Prostate gland (tissue), 2 donors: ENCODE results near the gene HLA-DQB1. TPM values are rescaled to one million over a fixed set of nuclear protein-coding genes. Genes with fewer than 3 reads are reported as not detected.
"Not testable (repeated sequence)": the region's sequence is repeated elsewhere in the genome, so short reads cannot be mapped to it uniquely, and the experiment has no call there.

ENCODE experiments used
- DNase-seq: peaks from one replicate; pipeline ENCODE4 v3.0.0-alpha.2; 2019; ENCODE audit warnings: low spot score
- H3K27ac ChIP-seq, 2 donors: fragments of 200-600 bp; sonication (generic); 2 replicates each; pipeline ENCODE4 v1.5.1; 2017 to 2019
- H3K27me3 ChIP-seq: fragments of 200-600 bp; sonication (generic); replicated peaks from 2 replicates; pipeline ENCODE4 v1.5.1; 2019; ENCODE audit not compliant: insufficient read depth
- H3K36me3 ChIP-seq, 2 donors: fragments of 200-600 bp; sonication (generic); 1 replicate in 1 of 2; 2 replicates in 1 of 2; pipeline versions ENCODE4 v1.5.1 to v1.8.1; 2017 to 2019
- H3K4me1 ChIP-seq: fragments of 200-600 bp; sonication (generic); replicated peaks from 2 replicates; pipeline ENCODE4 v1.5.1; 2019
- H3K4me3 ChIP-seq, 2 donors: fragments of 200-600 bp; sonication (generic); 2 replicates each; pipeline ENCODE4 v1.5.1; 2017 to 2019
- H3K9me3 ChIP-seq: fragments of 200-600 bp; sonication (generic); 2 replicates; pipeline ENCODE4 v1.5.1; 2017
- POLR2A ChIP-seq: fragments of 450-650 bp; IDR thresholded peaks from one replicate; pipeline ENCODE4 v1.6.1; 2016; ENCODE audit warnings: antibody characterized with exemption, mild to moderate bottlenecking
- POLR2AphosphoS5 ChIP-seq: sonication (generic); formaldehyde crosslinking; IDR thresholded peaks from one replicate; pipeline ENCODE4 v1.6.1; 2017; ENCODE audit warnings: antibody characterized with exemption
- whole genome bisulfite sequencing: methylation state at CpG from one replicate; pipeline ENCODE4 v1.1.5; 2018; 5-methylcytosine and 5-hydroxymethylcytosine counted together
- intact Hi-C: fragments of 100-400 bp; cut with DNase I; formaldehyde crosslinking; loops from one replicate; pipeline ENCODE4 v1.14.2; 2022
- total RNA-seq, 2 donors: library from RNA; depleted of rRNA; stranded (reverse); fragments of >200 nt; gene quantifications; one replicate each; pipeline ENCODE4 v1.1.0, GENCODE V29; 2016
- TF ChIP-seq, protein P1 (sequence below), 4 experiments: fragments of 200-600 bp in 2 of 4; fragments of 450-650 bp in 2 of 4; sonication (generic) in 2 of 4; IDR thresholded peaks; 1 replicate in 3 of 4; 2 replicates in 1 of 4; pipeline ENCODE4 v1.5.1; 2016 to 2019; ENCODE audit warnings: antibody characterized with exemption in 4 of 4, mild to moderate bottlenecking in 2 of 4, moderate library complexity in 2 of 4

HLA-DQB1 gene
- total RNA-seq, 2 donors from 2014 or later = 1.0 to 3.0 TPM

DNA sequence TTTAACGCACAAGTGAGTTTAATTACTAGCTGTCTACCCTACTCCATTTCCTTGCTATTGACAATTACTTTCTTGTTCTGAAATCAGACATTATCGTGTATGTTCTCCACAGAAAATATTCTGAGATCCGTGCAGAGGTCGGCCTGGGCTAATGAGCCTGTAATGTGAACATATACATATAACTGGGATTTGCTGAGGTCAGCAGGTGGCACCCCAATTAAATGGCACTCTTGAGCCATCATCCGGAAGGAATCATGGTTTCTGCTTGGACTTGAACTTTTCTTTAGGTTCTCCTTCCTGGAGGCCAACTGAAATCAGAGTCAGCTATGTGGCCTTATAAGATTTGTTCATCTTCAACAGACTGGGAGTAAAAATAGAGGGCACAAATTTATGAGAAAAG, 3.6 kb downstream of the HLA-DQB1 start:
- no peaks in the 10 kb centered on the region for H3K27me3 ChIP-seq
- TF ChIP-seq, protein P1, sequence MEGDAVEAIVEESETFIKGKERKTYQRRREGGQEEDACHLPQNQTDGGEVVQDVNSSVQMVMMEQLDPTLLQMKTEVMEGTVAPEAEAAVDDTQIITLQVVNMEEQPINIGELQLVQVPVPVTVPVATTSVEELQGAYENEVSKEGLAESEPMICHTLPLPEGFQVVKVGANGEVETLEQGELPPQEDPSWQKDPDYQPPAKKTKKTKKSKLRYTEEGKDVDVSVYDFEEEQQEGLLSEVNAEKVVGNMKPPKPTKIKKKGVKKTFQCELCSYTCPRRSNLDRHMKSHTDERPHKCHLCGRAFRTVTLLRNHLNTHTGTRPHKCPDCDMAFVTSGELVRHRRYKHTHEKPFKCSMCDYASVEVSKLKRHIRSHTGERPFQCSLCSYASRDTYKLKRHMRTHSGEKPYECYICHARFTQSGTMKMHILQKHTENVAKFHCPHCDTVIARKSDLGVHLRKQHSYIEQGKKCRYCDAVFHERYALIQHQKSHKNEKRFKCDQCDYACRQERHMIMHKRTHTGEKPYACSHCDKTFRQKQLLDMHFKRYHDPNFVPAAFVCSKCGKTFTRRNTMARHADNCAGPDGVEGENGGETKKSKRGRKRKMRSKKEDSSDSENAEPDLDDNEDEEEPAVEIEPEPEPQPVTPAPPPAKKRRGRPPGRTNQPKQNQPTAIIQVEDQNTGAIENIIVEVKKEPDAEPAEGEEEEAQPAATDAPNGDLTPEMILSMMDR (IDR thresholded peaks at IDR 0.05) = no peak
- no peak for TF ChIP-seq POLR2AphosphoS5
- TF ChIP-seq POLR2A = no peak
- intact Hi-C loops = no loop called here
- H3K4me1 ChIP-seq = no peaks in the 10 kb centered on the region
- 39% methylated on average over 5 of the region's 5 CpGs for WGBS
- no peaks in the 10 kb centered on the region for H3K36me3 ChIP-seq
- H3K9me3 ChIP-seq = no peaks in the 10 kb centered on the region
- no peak overlapping the region for H3K27ac ChIP-seq
- H3K4me3 ChIP-seq = no peak overlapping the region
- DNase-seq = no peak

DNA sequence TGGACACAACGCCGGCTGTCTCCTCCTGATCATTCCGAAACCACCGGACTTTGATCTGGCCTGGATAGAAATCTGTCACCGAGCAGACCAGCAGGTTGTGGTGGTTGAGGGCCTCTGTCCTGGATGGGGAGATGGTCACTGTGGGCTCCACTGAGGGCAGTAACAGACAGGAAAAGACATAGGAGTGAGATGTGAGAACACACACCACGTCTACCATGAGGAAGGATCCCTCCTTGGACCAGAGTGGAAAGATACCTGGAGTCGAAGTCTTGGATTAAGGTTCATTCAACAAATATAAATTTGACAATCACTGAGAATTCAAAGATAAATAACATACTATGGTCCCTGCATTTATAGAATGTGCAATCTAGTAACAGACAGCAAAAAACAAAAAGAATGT, 4.4 kb downstream of the HLA-DQB1 start:
- H3K9me3 ChIP-seq = no peaks in the 10 kb centered on the region
- intact Hi-C loops = no loop called here
- no peaks in the 10 kb centered on the region for H3K36me3 ChIP-seq
- no peaks in the 10 kb centered on the region for H3K4me1 ChIP-seq
- 53% methylated on average over 5 of the region's 7 CpGs for WGBS
- no peaks in the 10 kb centered on the region for H3K27me3 ChIP-seq
- no peak overlapping the region for H3K27ac ChIP-seq
- H3K4me3 ChIP-seq = no peak overlapping the region
- TF ChIP-seq POLR2A (no peak), POLR2AphosphoS5 (no peak)
- TF ChIP-seq, protein P1 (IDR thresholded peaks at IDR 0.05) = no peak
- no peak for DNase-seq

DNA sequence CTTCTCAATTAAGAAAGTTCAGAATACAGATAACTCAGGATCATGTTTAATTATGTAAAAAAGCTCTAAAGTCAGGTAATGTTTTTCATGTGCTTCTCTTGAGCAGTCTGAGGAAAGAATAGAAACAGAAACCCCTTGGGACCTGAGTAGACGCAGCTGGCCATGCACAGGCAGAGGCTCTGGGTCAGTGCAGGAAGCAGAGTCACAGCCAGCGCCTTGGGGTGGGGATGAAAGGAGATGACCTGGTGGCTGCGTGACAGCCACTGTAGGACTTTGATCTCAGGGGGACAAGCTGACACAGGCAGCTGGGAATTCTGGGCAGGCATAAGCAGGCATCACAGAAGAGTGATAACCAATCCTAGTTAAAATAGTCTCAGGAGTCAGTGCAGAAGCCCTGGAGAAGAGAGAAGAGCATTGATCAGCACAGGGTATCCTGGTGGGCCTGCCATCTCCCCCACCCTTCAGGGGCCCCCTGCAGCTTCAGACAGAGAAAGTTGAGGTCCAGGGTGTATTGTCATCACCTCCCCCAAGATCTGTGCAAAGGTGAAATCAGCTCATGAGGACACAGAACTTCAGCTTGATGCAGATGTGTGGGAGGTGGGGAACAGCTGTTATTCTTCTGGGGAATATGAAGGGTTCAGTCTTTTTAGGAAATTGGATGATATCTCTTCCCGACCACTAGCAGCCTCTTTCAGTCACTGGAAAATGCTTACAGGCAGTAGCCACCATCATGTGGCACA, 6.4 kb downstream of the HLA-DQB1 start:
- no peak overlapping the region for H3K4me3 ChIP-seq
- WGBS = 47% methylated on average over 4 of the region's 4 CpGs
- H3K27ac ChIP-seq = no peak overlapping the region
- H3K9me3 ChIP-seq = no peaks in the 10 kb centered on the region
- no peaks in the 10 kb centered on the region for H3K27me3 ChIP-seq
- no peaks in the 10 kb centered on the region for H3K36me3 ChIP-seq
- H3K4me1 ChIP-seq = no peaks in the 10 kb centered on the region
- DNase-seq = no peak
- intact Hi-C loops = no loop called here
- TF ChIP-seq POLR2AphosphoS5 (no peak), POLR2A (no peak)
- TF ChIP-seq, protein P1 (IDR thresholded peaks at IDR 0.05) = no peak

DNA sequence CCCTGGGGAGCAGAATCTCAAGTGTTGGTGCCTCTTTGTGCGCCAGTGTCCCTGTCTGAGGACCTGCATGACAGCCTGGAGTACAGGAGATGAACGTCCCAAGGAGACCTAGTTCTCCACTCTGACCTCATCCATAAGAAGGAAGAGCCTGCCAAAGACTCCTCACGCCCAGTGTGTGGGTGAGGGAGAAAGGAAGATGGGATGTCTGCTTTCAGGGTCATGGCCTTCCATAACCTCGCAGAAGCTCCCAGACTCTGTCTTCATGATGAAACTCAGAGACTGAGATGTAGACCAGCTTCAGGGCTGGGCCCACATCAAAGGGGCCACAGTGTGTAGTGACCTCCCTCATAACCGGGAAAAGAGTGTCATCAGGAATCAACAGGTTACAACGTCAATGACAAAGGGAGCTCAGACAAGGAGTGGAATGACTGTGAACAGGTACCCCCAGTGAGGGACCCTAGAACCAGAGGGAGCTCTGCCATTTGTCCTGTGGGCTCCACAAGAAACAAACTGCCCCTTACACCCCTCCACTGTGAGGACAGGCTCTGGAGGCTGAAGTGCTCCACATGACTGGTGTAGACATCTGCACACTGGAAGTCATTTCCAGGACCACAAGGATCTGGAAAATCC, 8.1 kb downstream of the HLA-DQB1 start:
- Histone ChIP-seq H3K4me1 (no peaks in the 10 kb centered on the region), H3K27me3 (no peaks in the 10 kb centered on the region), H3K27ac (no peak overlapping the region), H3K36me3 (no peaks in the 10 kb centered on the region), H3K4me3 (no peak overlapping the region), H3K9me3 (no peaks in the 10 kb centered on the region)
- TF ChIP-seq POLR2AphosphoS5 = no peak
- TF ChIP-seq POLR2A = no peak
- TF ChIP-seq, protein P1 (IDR thresholded peaks at IDR 0.05) = no peak
- no peak for DNase-seq
- 50% methylated on average over 6 of the region's 6 CpGs for WGBS
- intact Hi-C loops = no loop called here

DNA sequence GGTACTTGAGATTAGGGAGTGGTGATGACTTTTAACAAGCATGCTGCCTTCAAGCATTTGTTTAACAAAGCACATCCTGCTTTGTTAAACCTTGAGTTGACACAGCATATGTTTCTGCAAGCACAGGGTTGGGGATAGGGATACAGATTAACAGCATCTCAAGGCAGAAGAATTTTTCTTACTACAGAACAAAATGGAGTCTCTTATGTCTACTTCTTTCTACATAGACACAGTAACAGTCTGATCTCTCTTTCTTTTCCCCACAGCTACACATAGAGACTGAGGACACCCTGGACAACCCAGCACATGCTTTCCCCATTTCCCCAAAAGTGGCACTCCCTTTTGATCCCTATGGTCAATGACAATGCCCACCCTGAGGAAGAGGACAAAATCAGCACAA, 8.6 kb downstream of the HLA-DQB1 start:
- H3K4me1 ChIP-seq, H3K36me3 ChIP-seq, H3K27me3 ChIP-seq, intact Hi-C loops, H3K4me3 ChIP-seq, DNase-seq, H3K27ac ChIP-seq, H3K9me3 ChIP-seq: not testable (repeated sequence)

DNA sequence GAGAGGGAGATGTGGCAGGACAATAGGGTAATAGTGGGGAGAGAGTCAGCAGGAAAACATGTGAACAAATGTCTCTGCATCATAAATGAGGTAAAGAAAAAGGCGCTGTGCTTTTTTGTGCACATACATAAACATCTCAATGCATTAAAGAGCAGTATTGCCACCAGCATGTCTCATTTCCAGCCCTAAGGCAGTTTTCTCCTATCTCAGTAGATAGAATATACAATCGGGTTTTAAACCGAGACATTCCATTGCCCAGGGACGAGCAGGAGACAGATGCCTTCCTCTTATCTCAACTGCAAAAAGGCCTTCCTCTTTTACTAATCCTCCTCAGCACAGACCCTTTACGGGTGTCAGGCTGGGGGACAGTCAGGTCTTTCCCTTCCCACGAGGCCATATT, 9.1 kb downstream of the HLA-DQB1 start:
- H3K27ac ChIP-seq, intact Hi-C loops, H3K9me3 ChIP-seq, DNase-seq, H3K4me3 ChIP-seq, H3K4me1 ChIP-seq, H3K36me3 ChIP-seq, H3K27me3 ChIP-seq: not testable (repeated sequence)
- 38% methylated on average over 5 of the region's 6 CpGs for WGBS
